Karpas-422 (cell line): Measurements from ENCODE around the gene KLHL7. TPM values are rescaled to one million over a fixed set of nuclear protein-coding genes. Genes with fewer than 3 reads are reported as not detected.
"Not testable (repeated sequence)": the region's sequence is repeated elsewhere in the genome, so short reads cannot be mapped to it uniquely, and the experiment has no call there.

Experiments used
- DNase-seq: peaks from one replicate; pipeline ENCODE4 v3.0.0-alpha.2; 2015
- H2AFZ ChIP-seq: fragments of 200-600 bp; sonication (generic); 2 replicates; pipeline ENCODE4 v1.6.1; 2014; ENCODE audit warnings: antibody characterized with exemption, low read length, mixed read lengths
- H3K27ac ChIP-seq: fragments of 200-600 bp; sonication (generic); 2 replicates; pipeline ENCODE4 v1.5.1; 2014; ENCODE audit warnings: mild to moderate bottlenecking, low read length, moderate library complexity
- H3K27me3 ChIP-seq: fragments of 200-600 bp; sonication (generic); 2 replicates; pipeline ENCODE4 v1.6.1; 2014; ENCODE audit warnings: low read length, mixed read lengths
- H3K36me3 ChIP-seq: fragments of 200-600 bp; sonication (generic); 2 replicates; pipeline ENCODE4 v1.6.1; 2014; ENCODE audit warnings: low read length, mixed read lengths; ENCODE audit not compliant: insufficient read depth
- H3K4me1 ChIP-seq: fragments of 200-600 bp; sonication (generic); 2 replicates; pipeline ENCODE4 v1.6.1; 2014; ENCODE audit warnings: mild to moderate bottlenecking, low read length, mixed read lengths
- H3K4me2 ChIP-seq: fragments of 200-600 bp; sonication (generic); 2 replicates; pipeline ENCODE4 v1.6.1; 2014; ENCODE audit warnings: low read length, low read depth, mild to moderate bottlenecking; ENCODE audit not compliant: poor library complexity, severe bottlenecking
- H3K4me3 ChIP-seq: fragments of 200-600 bp; sonication (generic); 2 replicates; pipeline ENCODE4 v1.5.1; 2014; ENCODE audit warnings: mild to moderate bottlenecking, antibody characterized with exemption, low read length, mixed read lengths
- H3K79me2 ChIP-seq: fragments of 200-600 bp; sonication (generic); 2 replicates; pipeline ENCODE4 v1.6.1; 2014; ENCODE audit warnings: mild to moderate bottlenecking, low read length, mixed read lengths
- H3K9ac ChIP-seq: fragments of 200-600 bp; sonication (generic); 2 replicates; pipeline ENCODE4 v1.6.0; 2014; ENCODE audit warnings: low read length
- H3K9me2 ChIP-seq: fragments of 200-600 bp; sonication (generic), shearing (Covaris generic); replicated peaks from 2 replicates; pipeline ENCODE4 v1.6.0; 2014; ENCODE audit warnings: mild to moderate bottlenecking, low read length, moderate library complexity; ENCODE audit not compliant: insufficient read depth
- H3K9me3 ChIP-seq: fragments of 300-700, 200-600 bp; sonication (generic); 2 replicates; pipeline ENCODE4 v1.6.1; 2014; ENCODE audit warnings: low read length, mixed read lengths
- H4K20me1 ChIP-seq: fragments of 200-600 bp; sonication (generic); 2 replicates; pipeline ENCODE4 v1.6.1; 2014; ENCODE audit warnings: mild to moderate bottlenecking, antibody characterized with exemption, low read length, low read depth; ENCODE audit not compliant: insufficient read depth
- total RNA-seq: library from RNA; depleted of rRNA; stranded (reverse); fragments of >200 nt; shearing (Covaris generic); gene quantifications from 2 replicates; pipeline ENCODE4 v1.2.3, GENCODE V29; 2014; ENCODE audit warnings: low replicate concordance

Gene KLHL7
- total RNA-seq, 1 experiment from 2014 or later = 20.2 TPM

DNA sequence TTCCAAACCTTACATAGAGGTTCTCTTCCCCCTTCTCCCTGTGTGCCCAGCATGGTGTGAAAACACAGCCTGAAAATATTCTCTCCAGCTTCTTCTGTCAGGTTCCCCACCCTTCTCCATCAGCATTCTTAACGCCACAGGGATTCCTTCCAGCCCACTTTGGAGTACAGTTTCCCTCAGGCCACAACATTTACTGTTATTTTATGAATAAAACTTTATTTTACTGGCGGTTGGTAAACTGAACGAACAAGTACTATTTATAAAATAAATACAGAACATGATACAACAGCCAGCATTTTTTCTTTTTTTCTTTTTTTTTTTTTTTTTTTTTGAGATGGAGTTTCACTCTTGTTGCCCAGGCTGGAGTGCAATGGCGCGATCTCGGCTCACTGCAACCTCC, 109.4 kb downstream of the KLHL7 start:
- H3K9me2 ChIP-seq = no peaks in the 10 kb centered on the region
- no peaks in the 10 kb centered on the region for H3K9me3 ChIP-seq
- H3K27ac ChIP-seq = no peak overlapping the region
- no peaks in the 10 kb centered on the region for H3K79me2 ChIP-seq
- no peaks in the 10 kb centered on the region for H3K4me1 ChIP-seq
- H3K4me2 ChIP-seq = no peak overlapping the region
- no peaks in the 10 kb centered on the region for H3K36me3 ChIP-seq
- no peak for DNase-seq
- H2AFZ ChIP-seq = no peak overlapping the region
- no peak overlapping the region for H3K9ac ChIP-seq
- H3K27me3 ChIP-seq = no peaks in the 10 kb centered on the region
- H4K20me1 ChIP-seq = no peaks in the 10 kb centered on the region
- no peak overlapping the region for H3K4me3 ChIP-seq

DNA sequence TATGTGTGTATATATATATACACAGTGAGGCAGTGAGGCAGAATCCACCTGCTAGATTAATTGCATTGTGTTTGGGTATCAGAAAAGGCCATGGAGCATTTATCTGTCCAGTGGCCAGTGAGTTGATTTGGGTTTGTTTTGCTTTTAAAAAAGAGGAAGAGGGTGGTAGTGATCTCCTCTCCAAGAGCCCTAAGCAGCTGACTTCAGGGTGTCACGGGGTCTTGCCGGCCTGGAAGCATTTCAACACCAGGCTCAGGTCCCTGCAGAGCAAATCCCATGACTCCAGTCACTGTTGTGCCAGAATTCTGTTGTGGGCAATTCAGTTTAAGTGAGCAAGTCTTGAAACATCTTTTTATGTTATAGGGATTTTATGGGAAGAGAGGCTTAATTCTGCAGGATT, 110.4 kb downstream of the KLHL7 start:
- Histone ChIP-seq H3K4me2 (no peak overlapping the region), H3K79me2 (no peaks in the 10 kb centered on the region), H4K20me1 (no peaks in the 10 kb centered on the region), H3K9me3 (no peaks in the 10 kb centered on the region), H3K4me3 (no peak overlapping the region), H2AFZ (no peak overlapping the region), H3K27me3 (no peaks in the 10 kb centered on the region), H3K4me1 (no peaks in the 10 kb centered on the region), H3K9me2 (no peaks in the 10 kb centered on the region), H3K36me3 (no peaks in the 10 kb centered on the region), H3K9ac (no peak overlapping the region), H3K27ac (no peak overlapping the region)
- DNase-seq = no peak

DNA sequence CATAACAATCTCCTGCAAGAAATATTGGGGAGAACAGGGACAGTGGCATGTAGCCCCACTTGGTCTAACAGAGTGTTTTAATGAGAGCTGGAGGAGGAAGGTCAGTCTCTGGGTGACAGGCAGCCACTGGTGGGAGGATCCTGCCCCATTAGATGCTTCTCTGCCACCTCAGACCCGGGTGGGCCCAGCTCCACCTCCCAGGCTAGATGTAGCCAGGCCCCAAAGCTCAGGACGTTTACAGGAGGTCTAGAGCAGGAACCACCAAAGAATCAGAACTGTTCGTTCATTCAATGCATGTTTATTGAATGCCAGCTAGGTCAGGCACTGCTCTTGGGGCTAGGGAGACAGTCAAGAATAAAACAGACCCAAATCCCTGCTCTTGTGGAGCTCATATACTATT, 112.6 kb downstream of the KLHL7 start:
- Histone ChIP-seq H2AFZ (no peak overlapping the region), H3K9me2 (no peaks in the 10 kb centered on the region)
- DNase-seq = no peak

DNA sequence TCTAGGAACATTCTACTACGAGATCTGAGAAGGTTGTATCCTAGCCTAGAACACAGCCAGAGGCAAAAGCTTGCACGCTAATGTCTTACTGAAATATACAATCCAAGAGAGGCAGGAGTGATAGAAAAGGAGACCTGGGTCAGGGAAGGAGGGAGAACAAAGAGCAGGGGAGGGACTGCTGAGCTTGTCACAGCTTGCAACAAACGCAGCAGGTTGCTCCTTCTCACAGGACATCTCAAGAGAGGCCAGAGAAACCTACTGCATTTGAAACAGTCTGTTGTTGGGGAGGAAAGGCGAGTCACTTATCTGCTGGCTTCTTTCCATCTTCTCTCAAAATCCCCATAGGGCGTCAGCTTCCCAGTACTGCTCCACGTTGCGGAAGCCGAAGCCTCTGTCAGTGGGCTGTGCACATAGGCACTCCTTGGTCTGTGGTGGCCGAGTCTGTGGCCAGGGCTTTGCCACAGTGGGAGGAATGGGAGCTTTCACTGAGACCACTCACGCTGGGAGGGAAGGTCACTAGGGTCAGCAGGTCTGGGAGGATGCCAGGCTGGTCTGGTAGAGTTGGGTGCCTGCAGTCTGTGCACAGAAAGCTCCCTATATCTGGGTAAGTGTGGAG, 115.2 kb downstream of the KLHL7 start:
- H3K4me3 ChIP-seq = no peak overlapping the region
- no peaks in the 10 kb centered on the region for H3K9me3 ChIP-seq
- no peak overlapping the region for H2AFZ ChIP-seq

More for the DNA sequence above, 112.6 kb downstream of the KLHL7 start:
- Histone ChIP-seq H4K20me1 (no peaks in the 10 kb centered on the region), H3K79me2 (no peaks in the 10 kb centered on the region), H3K9me3 (no peaks in the 10 kb centered on the region), H3K4me3 (no peak overlapping the region), H3K4me2 (no peak overlapping the region), H3K27ac (no peak overlapping the region), H3K27me3 (no peaks in the 10 kb centered on the region), H3K4me1 (no peaks in the 10 kb centered on the region), H3K36me3 (no peaks in the 10 kb centered on the region), H3K9ac (no peak overlapping the region)

DNA sequence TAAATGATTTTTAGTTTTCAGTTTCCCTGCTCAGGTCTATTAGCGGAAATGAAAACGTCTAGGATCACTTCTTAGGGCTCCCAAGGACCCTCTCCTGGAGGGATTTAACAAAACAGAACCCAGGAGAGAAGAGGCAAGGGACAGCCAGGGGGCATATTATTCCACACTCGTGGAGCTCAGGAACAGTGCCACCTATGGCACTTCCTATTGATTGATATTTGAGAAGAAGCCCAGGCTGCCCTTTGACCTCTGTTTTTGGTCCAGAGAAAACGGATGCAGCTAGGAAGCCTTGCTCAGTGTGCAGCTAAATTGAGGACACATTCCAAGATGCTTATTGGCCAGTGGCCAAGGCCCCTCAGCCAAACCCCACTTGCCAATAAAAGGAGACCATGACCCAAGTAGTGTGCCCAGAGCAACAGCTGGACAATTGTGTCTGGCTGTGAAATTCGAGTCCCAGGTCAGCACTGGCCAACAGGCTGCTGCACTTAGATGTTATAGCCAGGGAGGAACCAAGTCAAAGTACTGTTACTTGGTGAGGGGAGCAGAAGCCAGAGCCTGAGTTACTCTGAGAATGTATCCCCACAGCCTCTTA, 117.0 kb downstream of the KLHL7 start:
- DNase-seq = no peak
- H3K36me3 ChIP-seq = no peaks in the 10 kb centered on the region
- no peak overlapping the region for H3K4me3 ChIP-seq
- no peak overlapping the region for H3K27ac ChIP-seq
- no peaks in the 10 kb centered on the region for H3K9me3 ChIP-seq
- H3K4me2 ChIP-seq = no peak overlapping the region
- no peak overlapping the region for H3K9ac ChIP-seq
- no peaks in the 10 kb centered on the region for H3K27me3 ChIP-seq
- H4K20me1 ChIP-seq = no peaks in the 10 kb centered on the region
- H3K4me1 ChIP-seq = peaks cover 5% of the 10 kb centered on the region
- H2AFZ ChIP-seq = no peak overlapping the region; the same call in 1 of the 2 replicates
- H3K79me2 ChIP-seq = no peaks in the 10 kb centered on the region
- no peaks in the 10 kb centered on the region for H3K9me2 ChIP-seq

More for the DNA sequence above, 115.2 kb downstream of the KLHL7 start:
- no peaks in the 10 kb centered on the region for H3K27me3 ChIP-seq
- no peaks in the 10 kb centered on the region for H3K36me3 ChIP-seq
- H3K4me2 ChIP-seq = no peak overlapping the region
- no peaks in the 10 kb centered on the region for H3K79me2 ChIP-seq
- no peaks in the 10 kb centered on the region for H4K20me1 ChIP-seq
- DNase-seq = no peak
- H3K9ac ChIP-seq = no peak overlapping the region
- H3K27ac ChIP-seq = no peak overlapping the region
- H3K9me2 ChIP-seq = no peaks in the 10 kb centered on the region
- no peaks in the 10 kb centered on the region for H3K4me1 ChIP-seq

DNA sequence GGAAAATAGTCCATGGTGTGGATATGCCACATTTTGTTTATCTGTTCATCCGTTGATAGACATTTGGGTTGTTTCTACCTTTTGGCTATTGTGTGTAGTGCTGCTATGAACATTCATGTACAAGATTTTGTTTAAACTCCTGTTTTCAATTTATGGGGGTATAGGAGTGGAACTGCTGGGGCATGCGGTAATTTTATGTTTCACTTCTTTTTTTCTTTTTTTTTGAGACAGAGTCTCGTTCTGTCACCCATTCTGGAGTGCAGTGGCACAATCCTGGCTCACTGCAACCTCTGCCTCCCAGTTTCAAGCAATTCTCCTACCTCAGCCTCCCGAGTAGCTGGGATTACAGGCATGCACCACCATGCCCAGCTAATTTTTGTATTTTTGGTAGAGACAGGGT, 118.8 kb downstream of the KLHL7 start:
- H3K79me2 ChIP-seq, H3K27ac ChIP-seq, H4K20me1 ChIP-seq, H3K36me3 ChIP-seq, H3K9me2 ChIP-seq, H3K9me3 ChIP-seq, H3K9ac ChIP-seq, H3K4me3 ChIP-seq, H3K4me1 ChIP-seq, H2AFZ ChIP-seq, DNase-seq, H3K27me3 ChIP-seq, H3K4me2 ChIP-seq: not testable (repeated sequence)

DNA sequence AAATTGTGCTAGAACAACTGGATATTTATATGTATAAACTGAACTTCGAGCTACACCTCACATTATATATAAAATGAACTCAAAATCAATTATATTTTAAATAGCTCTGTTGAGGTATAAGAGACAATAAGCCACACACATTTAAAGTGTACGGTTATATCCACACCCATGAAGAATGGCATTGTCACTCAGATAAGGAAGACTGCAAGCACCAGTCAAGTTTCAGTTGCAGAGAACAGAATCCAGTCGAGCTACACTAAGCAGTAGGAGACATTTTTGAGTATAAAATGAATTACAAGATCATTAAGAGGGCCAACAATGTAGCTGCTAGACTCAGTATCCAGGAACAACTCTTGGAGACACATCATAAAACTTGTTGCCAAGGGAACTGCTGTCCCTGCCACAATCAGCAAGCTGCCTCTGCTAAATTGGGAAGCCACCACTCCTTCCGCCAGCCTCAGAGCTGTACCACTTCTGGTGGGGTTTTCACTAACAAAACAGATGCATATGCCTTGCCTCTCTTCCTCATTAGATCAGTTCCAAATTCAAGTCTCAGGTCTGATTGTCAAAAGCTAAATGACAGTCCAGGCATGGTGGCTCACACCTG, 121.4 kb downstream of the KLHL7 start:
- peak overlapping the region; percentile 62; the same call in 1 of the 2 replicates for H2AFZ ChIP-seq
- no peaks in the 10 kb centered on the region for H3K36me3 ChIP-seq
- no peaks in the 10 kb centered on the region for H3K79me2 ChIP-seq
- H3K4me3 ChIP-seq = no peak overlapping the region
- H3K27ac ChIP-seq = no peak overlapping the region
- peaks cover 5% of the 10 kb centered on the region for H3K4me1 ChIP-seq
- H3K27me3 ChIP-seq = no peaks in the 10 kb centered on the region
- H4K20me1 ChIP-seq = no peaks in the 10 kb centered on the region
- H3K9ac ChIP-seq = no peak overlapping the region
- no peaks in the 10 kb centered on the region for H3K9me3 ChIP-seq
- no peaks in the 10 kb centered on the region for H3K9me2 ChIP-seq
- H3K4me2 ChIP-seq = peak overlapping the region; percentile 7
- DNase-seq = no peak
